Measurements from ENCODE around the gene CMTM5.

Gene CMTM5

GRCh38 chr14:23375527-23376251 lies 1.2 kb upstream of the CMTM5 start:
- no peak for TF ChIP-seq PPARA (CRISPR knock-in tag; IDR thresholded peaks at IDR 0.05; ENCODE audit: borderline replicate concordance)
- no peak for TF ChIP-seq TCF4 (CRISPR knock-in tag; IDR thresholded peaks at IDR 0.05; ENCODE audit: borderline replicate concordance)
- no peak for TF ChIP-seq ZNF70 (CRISPR knock-in tag; IDR thresholded peaks at IDR 0.05)
- no peak for TF ChIP-seq GLIS3 (CRISPR knock-in tag; IDR thresholded peaks at IDR 0.05)
- TF ChIP-seq OSR1 (CRISPR knock-in tag; IDR thresholded peaks at IDR 0.05): no peak
- TF ChIP-seq CREB5 (CRISPR knock-in tag; IDR thresholded peaks at IDR 0.05; ENCODE audit: low read depth): no peak
- TF ChIP-seq BACH2 (CRISPR knock-in tag; IDR thresholded peaks at IDR 0.05; ENCODE audit: borderline replicate concordance): no peak
- TF ChIP-seq ISL1 (CRISPR knock-in tag; IDR thresholded peaks at IDR 0.05): no peak
- no peak for TF ChIP-seq ZC3H10 (CRISPR knock-in tag; IDR thresholded peaks at IDR 0.05)
- TF ChIP-seq ARNTL (CRISPR knock-in tag; IDR thresholded peaks at IDR 0.05; ENCODE audit: borderline replicate concordance, low read depth): no peak
- no peak for TF ChIP-seq CSRNP3 (CRISPR knock-in tag; IDR thresholded peaks at IDR 0.05)
- no peak for TF ChIP-seq TOX (CRISPR knock-in tag; IDR thresholded peaks at IDR 0.05; ENCODE audit: borderline replicate concordance)
- ATAC-seq: no peak

DNA sequence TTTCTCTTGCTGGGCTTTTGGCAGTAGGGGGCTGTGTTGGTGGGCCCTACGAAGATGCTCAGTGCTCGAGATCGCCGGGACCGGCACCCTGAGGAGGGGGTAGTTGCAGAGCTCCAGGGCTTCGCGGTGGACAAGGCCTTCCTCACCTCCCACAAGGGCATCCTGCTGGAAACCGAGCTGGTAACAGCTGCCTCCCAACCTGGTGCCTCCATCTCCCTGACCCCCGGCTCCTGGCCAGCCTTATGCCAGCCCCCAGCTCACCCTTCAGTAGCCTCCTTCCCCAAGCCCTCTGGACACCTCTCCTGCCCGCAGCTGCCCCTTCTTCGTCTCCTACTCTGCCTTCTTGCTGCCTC lies 328 bp downstream of the CMTM5 start:
- ATAC-seq: no peak

More for the DNA sequence above, 328 bp downstream of the CMTM5 start:
- no peak for TF ChIP-seq BACH2 (CRISPR knock-in tag; IDR thresholded peaks at IDR 0.05; ENCODE audit: borderline replicate concordance)
- no peak for TF ChIP-seq SNAI2 (CRISPR knock-in tag; IDR thresholded peaks at IDR 0.05)
- TF ChIP-seq CSDC2 (CRISPR knock-in tag; IDR thresholded peaks at IDR 0.05): no peak
- TF ChIP-seq ZFP3 (CRISPR knock-in tag; IDR thresholded peaks at IDR 0.05): no peak
- TF ChIP-seq OSR1 (CRISPR knock-in tag; IDR thresholded peaks at IDR 0.05): no peak
- TF ChIP-seq RARB (CRISPR knock-in tag; IDR thresholded peaks at IDR 0.05): no peak
- no peak for TF ChIP-seq GLIS3 (CRISPR knock-in tag; IDR thresholded peaks at IDR 0.05)
- no peak for TF ChIP-seq PATZ1 (CRISPR knock-in tag; IDR thresholded peaks at IDR 0.05; ENCODE audit: borderline replicate concordance)
- no peak for TF ChIP-seq POU6F1 (CRISPR knock-in tag; IDR thresholded peaks at IDR 0.05; ENCODE audit: borderline replicate concordance, low read depth)
- TF ChIP-seq CREB5 (CRISPR knock-in tag; IDR thresholded peaks at IDR 0.05; ENCODE audit: low read depth): no peak
- TF ChIP-seq ISL1 (CRISPR knock-in tag; IDR thresholded peaks at IDR 0.05): no peak
- no peak for TF ChIP-seq ESRRG (CRISPR knock-in tag; IDR thresholded peaks at IDR 0.05)
- no peak for TF ChIP-seq ZNF565 (CRISPR knock-in tag; conservative IDR thresholded peaks at IDR 0.05; ENCODE audit: low read depth)
- no peak for TF ChIP-seq PPARA (CRISPR knock-in tag; IDR thresholded peaks at IDR 0.05; ENCODE audit: borderline replicate concordance)
- no peak for TF ChIP-seq TSHZ2 (CRISPR knock-in tag; IDR thresholded peaks at IDR 0.05)
- TF ChIP-seq TOX (CRISPR knock-in tag; IDR thresholded peaks at IDR 0.05; ENCODE audit: borderline replicate concordance): no peak
- no peak for TF ChIP-seq ZFP30 (CRISPR knock-in tag; IDR thresholded peaks at IDR 0.05)
